ENCODE results near the gene AP5M1.
"Not testable (repeated sequence)": the region's sequence is repeated elsewhere in the genome, so short reads cannot be mapped to it uniquely, and the experiment has no call there.

The AP5M1 gene

GRCh38 chr14:57291692-57292647 is 23.2 kb downstream of the AP5M1 start:
- DNase-seq (ENCODE audit: low read depth) = no peak

GRCh38 chr14:57293866-57294837 is 25.4 kb downstream of the AP5M1 start:
- no peak for DNase-seq (ENCODE audit: low read depth)

- DNase-seq (ENCODE audit: low read depth) = no peak
Observed at GRCh38 chr14:57295239-57295638, 26.5 kb downstream of the AP5M1 start.

GRCh38 chr14:57297852-57298251 is 29.1 kb downstream of the AP5M1 start:
- DNase-seq (ENCODE audit: low read depth) = no peak

DNA sequence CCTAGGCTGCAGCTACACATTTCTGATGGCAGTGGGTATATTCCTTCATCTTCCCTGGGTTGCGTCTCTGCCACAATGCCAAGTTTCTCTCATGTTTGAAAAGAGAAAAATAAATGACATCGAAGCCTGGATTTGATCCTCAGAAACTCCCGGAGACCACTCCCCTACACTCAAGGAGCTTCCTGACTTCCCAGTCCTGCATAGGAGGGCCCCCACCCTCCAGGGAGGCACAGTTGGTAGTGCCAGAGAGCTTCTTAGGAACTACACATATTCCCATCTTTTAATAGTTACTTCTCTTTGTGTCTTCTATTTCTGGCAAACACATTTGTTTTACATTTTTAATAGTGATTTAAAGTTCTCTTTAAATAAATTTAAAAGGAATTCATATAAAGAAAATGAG is 30.7 kb downstream of the AP5M1 start:
- DNase-seq (ENCODE audit: low read depth) = no peak

DNA sequence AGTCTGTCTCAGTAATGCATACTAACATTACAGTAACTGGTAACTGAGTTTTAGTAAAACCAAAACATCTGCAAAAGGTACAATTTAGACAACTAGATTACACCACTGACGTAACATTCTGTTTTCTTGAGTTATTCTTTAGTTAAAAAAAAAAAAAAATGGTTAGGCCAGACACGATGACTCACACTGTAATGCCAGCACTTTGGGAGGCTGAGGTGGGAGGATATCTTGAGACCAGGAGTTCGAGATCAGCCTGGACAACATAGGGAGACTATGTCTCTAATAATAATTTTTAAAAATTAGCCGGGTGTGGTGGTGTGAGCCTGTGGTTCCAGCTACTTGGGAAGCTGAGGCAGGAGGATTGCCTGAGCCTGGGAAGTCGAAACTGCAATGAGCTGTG is 34.1 kb downstream of the AP5M1 start:
- DNase-seq (ENCODE audit: low read depth) = no peak

GRCh38 chr14:57314396-57315089 is 45.8 kb downstream of the AP5M1 start:
- DNase-seq (ENCODE audit: low read depth) = no peak

DNA sequence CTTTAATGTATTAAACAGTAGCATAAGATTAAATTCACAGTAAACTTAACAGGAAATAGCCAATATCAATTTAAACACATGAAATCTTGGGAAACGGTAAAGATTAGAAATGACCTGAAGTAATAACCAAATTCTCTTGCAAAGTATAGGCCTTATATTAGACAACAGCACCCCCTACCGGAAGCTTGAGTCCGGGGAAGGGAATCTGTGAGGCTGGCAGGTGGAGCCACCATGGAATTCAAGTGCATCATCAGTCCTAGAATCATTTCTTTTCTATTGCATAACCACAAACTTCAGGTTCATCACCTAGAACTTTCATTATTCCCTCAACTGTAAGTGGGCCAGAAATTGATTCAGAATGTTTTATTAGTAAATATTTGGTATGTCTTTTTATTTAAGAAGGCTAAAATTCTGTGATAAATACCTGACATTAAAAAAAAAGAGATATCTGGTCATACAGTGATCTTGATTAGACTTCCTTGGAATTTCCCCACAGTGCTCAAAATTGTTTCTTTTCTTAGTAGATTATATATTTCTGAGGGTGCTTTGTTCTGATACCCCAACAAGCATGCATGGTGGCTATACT is 48.6 kb downstream of the AP5M1 start:
- DNase-seq (ENCODE audit: low read depth) = peak; percentile 60

GRCh38 chr14:57319636-57320192 is 50.9 kb downstream of the AP5M1 start:
- no peak for DNase-seq (ENCODE audit: low read depth)

DNA sequence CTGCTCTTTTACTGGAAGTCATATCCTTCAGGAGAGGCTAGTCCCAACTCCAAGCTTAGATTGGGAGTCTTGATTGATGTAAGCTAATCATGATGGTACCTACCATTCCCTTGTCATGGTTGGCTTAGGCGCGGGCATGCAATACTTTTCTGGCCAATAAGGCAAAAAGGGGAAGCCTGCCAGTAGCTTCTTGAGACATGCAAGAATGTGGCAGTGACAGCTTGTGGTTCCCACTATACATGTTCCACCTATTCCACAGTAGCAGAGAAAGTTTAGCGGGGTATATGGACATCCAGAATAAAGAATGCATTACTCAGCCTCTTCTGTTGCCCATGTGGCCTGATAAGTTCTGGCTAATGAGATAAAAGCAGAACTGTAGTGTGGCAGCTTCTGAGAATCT is 55.0 kb downstream of the AP5M1 start:
- DNase-seq (ENCODE audit: low read depth) = no peak

DNA sequence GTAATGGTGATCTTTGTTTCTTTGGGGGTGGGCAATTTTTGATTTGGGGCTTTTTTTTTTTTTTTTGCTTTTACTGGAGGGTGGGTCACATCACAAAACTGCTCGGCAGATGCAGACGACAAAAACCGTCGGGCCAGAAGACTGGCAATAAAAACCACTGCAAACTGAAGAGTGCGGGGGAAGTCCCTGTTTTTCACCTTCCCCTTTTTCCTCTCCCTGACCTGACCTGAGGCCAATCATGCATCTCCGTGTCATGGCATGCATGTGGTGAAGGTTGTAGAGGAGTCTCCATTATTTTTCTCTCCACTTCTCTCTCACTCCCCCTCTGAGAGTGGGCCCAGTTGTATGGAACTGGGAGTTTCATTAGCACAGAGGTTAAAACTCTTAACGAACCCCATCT is 57.5 kb downstream of the AP5M1 start:
- DNase-seq (ENCODE audit: low read depth) = no peak

- no peak for DNase-seq (ENCODE audit: low read depth)
Observed at GRCh38 chr14:57329833-57330232, 61.1 kb downstream of the AP5M1 start.

DNA sequence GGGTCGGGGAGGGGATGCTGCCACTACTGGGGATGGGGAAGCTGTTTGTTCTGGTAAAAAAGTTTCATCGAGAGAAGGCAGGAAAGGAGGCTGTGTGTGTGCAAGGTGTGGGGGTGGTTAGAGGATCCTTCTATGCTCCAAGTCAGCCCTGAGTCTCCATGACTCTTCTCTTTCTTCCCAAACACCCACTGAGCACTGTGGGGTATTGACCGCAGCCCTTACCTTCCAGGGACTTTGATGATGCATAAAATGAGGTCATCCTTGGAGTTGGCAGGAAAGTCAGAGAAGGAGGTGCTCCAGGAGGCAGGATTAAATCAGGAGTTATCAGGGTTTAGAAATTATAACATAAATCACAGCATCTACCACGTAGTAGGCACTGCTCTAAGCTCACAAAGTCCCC is 63.7 kb downstream of the AP5M1 start:
- not testable (repeated sequence) for DNase-seq (ENCODE audit: low read depth)

GRCh38 chr14:57333726-57334125 is 65.0 kb downstream of the AP5M1 start:
- not testable (repeated sequence) for DNase-seq (ENCODE audit: low read depth)

GRCh38 chr14:57343545-57344297 is 75.0 kb downstream of the AP5M1 start:
- DNase-seq (ENCODE audit: low read depth) = not testable (repeated sequence)

DNA sequence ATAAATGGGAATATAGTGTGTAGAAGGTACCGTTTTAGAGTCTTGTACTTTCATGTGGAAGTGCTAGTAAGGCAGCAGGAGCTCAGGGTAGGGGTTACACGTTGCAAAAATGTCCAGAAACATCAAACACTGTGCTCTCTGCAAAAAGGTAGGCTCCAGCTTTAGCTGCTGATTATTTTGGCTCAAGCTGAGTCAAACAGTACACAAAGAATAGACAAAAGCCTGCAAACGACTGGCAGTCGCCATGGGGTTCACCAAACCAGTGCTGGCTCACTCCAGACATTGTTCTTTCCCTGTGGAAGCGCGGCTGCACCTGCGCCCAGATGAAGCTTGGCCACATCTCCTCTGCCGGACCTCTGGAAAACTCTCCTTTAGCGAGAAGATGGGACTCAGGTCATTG is 76.3 kb downstream of the AP5M1 start:
- DNase-seq (ENCODE audit: low read depth) = no peak

GRCh38 chr14:57346741-57347140 is 78.0 kb downstream of the AP5M1 start:
- no peak for DNase-seq (ENCODE audit: low read depth)
